GM12892 (cell line): ENCODE results near the gene VLDLR.

Experiments
- POLR2A ChIP-seq: IDR thresholded peaks from 2 replicates; pipeline ENCODE4 v1.6.1; 2011; ENCODE audit warnings: low read depth, low read length, control low read depth
- POLR2AphosphoS5 ChIP-seq: IDR thresholded peaks from 2 replicates; pipeline ENCODE4 v1.6.1; 2011; ENCODE audit warnings: low read depth, low read length, control low read depth
- TAF1 ChIP-seq: IDR thresholded peaks from 2 replicates; pipeline ENCODE4 v1.6.1; 2011; ENCODE audit warnings: low read depth, mild to moderate bottlenecking, control low read depth, low read length, borderline replicate concordance

GRCh38 chr9:2700398-2700797 is 78.8 kb downstream of the VLDLR start:
- TF ChIP-seq POLR2AphosphoS5 (no peak), POLR2A (no peak), TAF1 (no peak)
